ENCODE measurements around the gene PEAR1. TPM values are rescaled to one million over a fixed set of nuclear protein-coding genes. Genes with fewer than 3 reads are reported as not detected.

PEAR1 gene
- total RNA-seq, 2 donors from 2014 or later = 7.2 to 10.4 TPM

GRCh38 chr1:156897078-156897825 is 3.7 kb downstream of the PEAR1 start:
- DNase-seq (no peak), ATAC-seq (peak in 1 of 2 donors; percentile 3)
- intact Hi-C loops (cut with DNase I) = no loop called here

- ATAC-seq (peak; percentile 25 to 28), DNase-seq (peak; percentile 75)
- intact Hi-C loops (cut with DNase I) = no loop called here
These were observed 4.6 kb downstream of the PEAR1 start for GRCh38 chr1:156898161-156898566.

DNA sequence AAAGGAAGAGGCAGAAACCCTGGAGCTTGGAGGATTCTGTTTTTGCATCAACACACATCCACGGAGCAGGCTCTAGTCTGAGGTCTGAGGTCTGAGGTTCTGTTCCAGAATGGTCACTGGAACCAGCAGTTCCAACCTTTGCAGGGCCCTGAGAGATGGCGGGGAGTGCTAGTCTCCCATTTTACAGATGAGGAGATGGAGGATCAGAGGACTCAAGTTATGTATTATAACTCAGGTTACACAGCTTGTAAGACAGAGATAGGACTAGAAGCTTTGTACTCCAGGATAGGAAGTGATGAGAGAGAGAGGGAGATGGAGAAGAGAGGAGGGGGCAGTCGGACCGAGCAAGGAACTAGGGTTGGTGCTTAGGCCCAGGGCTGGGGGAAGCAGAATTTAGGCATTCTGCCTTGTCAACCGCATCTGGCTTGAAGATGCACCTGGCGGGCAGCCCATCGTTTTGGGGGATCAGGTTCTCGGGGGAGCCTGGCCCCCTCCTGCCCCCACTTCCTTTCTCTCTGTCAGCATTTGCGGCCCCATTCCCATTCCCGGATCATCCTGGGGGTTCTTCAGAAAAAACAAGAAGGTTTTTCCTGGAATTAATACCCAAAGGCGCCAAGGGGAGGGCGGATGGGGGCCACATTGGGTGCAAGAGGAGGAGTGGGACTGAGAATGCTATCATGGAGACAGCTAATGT is 5.6 kb downstream of the PEAR1 start:
- ATAC-seq = no peak
- DNase-seq = no peak
- intact Hi-C loops (cut with DNase I) = no loop called here

DNA sequence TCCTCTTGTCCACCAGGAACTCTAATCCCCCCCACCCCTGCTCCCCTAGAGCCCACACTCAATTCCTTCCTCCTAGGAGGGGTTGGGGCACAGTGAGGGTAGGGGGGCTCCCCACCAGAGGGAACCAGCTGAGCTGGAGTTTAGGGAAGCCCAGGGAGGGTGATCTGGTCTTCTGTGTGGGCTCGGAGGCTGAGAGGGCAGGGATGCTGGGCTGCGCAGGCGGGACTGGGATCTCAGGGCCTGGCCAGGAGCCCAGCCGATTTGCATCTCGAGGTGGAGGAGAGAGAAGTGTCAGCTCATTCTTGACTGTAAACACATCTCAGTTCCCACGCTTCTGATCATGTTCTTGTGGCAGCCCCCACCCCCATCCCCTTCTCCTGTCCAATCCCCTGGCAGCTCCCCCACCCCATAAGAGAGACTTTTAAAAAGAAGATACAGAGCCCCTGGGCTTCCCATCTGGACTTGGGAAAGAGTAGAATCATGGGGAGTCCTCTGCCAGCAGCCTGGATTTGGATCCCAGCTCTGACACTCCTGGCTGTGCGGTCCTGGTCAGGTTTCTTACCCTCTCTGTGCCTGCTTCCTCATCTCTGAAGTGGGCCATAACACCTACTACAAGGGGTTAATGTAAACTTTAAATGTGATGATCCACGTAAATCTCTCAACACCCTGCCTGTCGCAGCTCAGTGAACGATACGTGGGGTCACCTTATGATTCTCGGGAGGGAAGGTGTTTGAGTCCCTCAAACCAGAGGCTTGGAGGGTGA is 6.6 kb downstream of the PEAR1 start:
- intact Hi-C loops (cut with DNase I) = no loop called here
- DNase-seq (no peak), ATAC-seq (no peak)

DNA sequence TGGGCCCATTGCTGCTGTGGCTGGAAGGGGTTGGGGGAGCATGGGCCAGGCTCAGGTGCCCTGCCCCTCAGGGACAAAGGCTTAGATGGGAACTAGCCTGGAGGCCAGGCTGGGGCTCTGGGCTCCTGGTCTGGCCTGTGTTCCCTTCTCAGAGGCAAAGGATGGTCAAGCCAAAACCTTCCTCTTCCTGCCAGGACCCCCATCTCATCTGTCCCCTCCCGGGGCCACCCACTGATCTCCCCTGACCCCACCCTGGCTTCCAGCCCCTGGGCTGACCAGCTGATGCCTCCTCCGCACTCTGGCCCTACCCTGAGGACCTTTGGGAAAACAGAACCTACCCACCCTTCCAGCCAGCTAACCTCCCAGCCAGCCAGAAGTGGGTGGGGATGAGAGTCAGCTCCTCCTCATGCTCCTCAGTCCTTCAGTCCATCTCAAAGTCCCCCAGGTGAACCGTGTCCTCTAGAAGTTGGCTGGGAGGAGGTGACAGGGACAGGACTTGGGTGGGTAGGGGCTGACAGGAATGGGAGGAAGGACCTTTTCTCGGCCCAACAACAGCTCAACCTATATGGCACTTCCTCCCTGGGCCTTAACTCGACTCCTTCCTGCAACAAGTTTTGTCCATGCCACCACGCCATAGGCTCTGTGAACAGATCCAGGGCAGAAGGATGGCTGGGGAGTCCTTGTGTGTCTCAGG is 7.5 kb downstream of the PEAR1 start:
- no peak for DNase-seq
- no peak for ATAC-seq
- intact Hi-C loops (cut with DNase I) = no loop called here

DNA sequence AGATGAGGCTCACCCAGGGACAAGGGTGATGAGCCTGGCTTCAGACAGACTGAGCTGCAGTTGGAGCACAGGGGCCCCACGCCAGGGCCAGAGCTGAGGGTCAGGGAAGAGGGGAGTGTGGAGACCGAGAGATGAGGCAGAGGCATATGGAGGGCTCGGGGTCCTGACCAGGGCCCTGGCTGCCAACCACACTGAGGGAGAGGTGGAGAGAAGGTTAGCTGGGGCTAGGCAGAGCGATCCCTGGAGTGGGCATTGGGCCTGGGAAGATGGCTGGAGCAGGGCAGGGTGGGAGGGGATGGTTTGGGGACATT is 8.0 kb downstream of the PEAR1 start:
- no peak for DNase-seq
- no peak for ATAC-seq
- intact Hi-C loops (cut with DNase I) = no loop called here

- DNase-seq = no peak
- intact Hi-C loops (cut with DNase I) = no loop called here
- ATAC-seq = no peak
These were observed 8.7 kb downstream of the PEAR1 start for GRCh38 chr1:156901966-156902915.

GRCh38 chr1:156903328-156904091 is 10.0 kb downstream of the PEAR1 start:
- ATAC-seq (no peak), DNase-seq (no peak)
- intact Hi-C loops (cut with DNase I) = no loop called here

DNA sequence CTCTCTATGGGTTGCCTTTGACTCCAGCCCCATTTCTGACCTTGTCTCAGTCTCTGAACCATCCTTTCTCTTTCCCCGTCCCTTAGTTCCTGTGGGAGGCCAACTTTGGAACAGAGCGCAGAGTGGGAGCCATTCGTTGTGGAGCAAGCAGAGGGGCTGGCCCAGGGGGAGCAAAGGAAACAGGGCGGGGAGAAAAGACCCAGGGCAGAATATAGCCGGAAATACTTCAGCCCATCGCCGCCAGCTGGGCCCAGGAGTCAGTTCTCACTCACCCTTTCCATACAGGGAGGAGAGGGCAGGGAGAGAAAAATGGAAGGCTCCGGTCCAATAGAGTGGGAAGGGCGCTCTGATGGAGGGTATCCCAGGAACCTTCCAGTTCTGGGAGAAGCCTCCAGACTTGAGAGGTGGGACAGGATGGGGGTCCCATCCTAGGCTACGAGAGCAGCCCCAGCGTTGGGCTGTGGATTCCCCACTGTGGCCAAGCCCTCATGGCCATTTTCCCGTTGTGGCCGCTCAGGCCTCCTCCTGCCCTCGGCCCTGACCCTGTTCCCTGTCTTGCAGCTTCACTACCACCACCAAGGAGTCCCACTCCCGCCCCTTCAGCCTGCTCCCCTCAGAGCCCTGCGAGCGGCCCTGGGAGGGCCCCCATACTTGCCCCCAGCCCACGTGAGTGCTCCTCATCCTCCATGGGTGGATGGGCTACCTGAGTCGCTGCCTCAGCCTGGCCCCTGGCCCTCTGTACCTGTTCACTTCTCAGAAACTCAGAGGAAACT is 10.9 kb downstream of the PEAR1 start:
- no peak for ATAC-seq
- intact Hi-C loops (cut with DNase I) = no loop called here
- no peak for DNase-seq

DNA sequence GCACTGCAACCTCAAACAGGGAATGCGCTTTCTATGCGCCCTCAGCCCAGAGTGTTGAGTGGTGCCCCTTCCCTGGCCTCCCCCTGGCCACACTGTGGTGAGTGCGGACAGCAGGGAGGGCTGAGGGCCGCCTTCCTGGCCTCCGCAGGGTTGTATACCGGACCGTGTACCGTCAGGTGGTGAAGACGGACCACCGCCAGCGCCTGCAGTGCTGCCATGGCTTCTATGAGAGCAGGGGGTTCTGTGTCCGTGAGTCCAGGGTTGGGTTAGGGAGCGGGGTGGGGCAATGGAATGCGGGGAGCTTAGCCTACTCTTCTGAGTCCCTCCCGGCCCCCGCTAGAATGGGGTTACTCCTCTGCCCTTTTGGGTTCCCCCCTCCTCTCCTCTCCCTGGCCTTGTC is 11.7 kb downstream of the PEAR1 start:
- ATAC-seq (no peak), DNase-seq (no peak)
- intact Hi-C loops (cut with DNase I) = no loop called here

DNA sequence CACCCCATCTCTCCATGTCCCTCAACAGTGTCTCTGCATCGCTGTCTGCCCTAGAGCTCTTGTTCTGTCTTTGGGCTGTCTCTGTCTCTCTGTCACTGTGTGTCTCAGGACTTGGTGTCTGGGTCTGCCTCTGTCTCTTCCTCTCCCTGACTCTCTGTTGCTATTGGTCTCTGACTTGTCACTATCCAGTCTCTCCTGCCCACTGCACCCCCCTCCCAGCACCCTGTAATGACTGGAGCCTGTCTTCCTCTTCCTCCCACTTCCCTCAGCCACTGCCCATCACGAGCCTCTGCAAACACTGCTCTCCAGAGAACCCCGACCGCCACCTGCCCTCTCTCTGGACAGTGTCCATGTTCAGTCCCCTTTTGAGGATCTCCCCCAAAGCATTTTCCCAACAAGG is 12.1 kb downstream of the PEAR1 start:
- intact Hi-C loops (cut with DNase I) = no loop called here
- no peak for DNase-seq

DNA sequence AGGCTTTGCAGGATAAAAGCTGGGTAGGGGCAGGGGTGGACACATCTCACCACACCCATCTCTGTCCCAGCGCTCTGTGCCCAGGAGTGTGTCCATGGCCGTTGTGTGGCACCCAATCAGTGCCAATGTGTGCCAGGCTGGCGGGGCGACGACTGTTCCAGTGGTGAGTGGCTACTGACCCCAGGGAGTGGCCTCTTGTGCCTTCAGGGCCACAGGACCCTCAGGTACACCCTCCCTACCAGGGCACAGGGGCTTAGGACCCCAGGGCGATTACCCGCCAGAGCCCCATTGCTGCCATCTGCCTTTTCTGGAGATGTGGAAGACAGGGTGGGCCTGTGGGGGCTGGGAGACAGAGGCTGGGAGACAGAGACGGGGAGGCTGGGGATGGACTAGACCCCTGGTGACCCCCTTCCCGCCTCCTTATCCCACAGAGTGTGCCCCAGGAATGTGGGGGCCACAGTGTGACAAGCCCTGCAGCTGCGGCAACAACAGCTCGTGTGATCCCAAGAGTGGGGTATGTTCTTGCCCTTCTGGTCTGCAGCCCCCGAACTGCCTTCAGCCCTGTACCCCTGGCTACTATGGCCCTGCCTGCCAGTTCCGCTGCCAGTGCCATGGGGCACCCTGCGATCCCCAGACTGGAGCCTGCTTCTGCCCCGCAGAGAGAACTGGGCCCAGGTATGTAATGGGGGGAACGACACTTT is 12.8 kb downstream of the PEAR1 start:
- no peak for ATAC-seq
- no peak for DNase-seq
- intact Hi-C loops (cut with DNase I) = no loop called here

More for the DNA sequence above, 12.1 kb downstream of the PEAR1 start:
- no peak for ATAC-seq

DNA sequence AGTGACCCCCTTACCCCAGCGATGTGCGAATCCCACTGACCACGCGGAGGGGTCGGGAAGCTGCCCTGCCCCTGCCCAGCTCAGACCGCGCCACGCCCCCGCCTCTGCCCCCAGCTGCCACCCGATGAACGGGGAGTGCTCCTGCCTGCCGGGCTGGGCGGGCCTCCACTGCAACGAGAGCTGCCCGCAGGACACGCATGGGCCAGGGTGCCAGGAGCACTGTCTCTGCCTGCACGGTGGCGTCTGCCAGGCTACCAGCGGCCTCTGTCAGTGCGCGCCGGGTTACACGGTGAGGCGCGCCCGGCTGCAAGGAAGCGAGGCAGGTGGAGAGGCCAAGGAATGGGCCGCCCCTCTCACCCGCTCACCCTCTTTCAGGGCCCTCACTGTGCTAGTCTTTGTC is 15.0 kb downstream of the PEAR1 start:
- no peak for DNase-seq
- no peak for ATAC-seq
- intact Hi-C loops (cut with DNase I) = no loop called here

- DNase-seq (no peak), ATAC-seq (no peak)
- intact Hi-C loops (cut with DNase I) = no loop called here
These were observed 15.4 kb downstream of the PEAR1 start for GRCh38 chr1:156908955-156909354.

GRCh38 chr1:156909671-156910070 is 16.2 kb downstream of the PEAR1 start:
- DNase-seq (no peak), ATAC-seq (no peak)
- intact Hi-C loops (cut with DNase I) = no loop called here

- peak; percentile 48 for DNase-seq
- intact Hi-C loops (cut with DNase I) = no loop called here
- peak in 1 of 2 donors; percentile 28 for ATAC-seq
These were observed 16.8 kb downstream of the PEAR1 start for GRCh38 chr1:156910309-156910782.
